ENCODE measurements around the gene SPATS1.

- TF ChIP-seq CTCF (conservative IDR thresholded peaks at IDR 0.05; ENCODE audit: low read length) (no peak), EZH2phosphoT487 (IDR thresholded peaks at IDR 0.05; ENCODE audit: borderline replicate concordance) (no peak)
Measured at GRCh38 chr6:44390158-44390683, 47.8 kb downstream of the SPATS1 start.

All from Loucy (cell line).